ENCODE data around the gene GPD2. TPM values are rescaled to one million over a fixed set of nuclear protein-coding genes. Genes with fewer than 3 reads are reported as not detected.

GPD2 gene
- total RNA-seq, 1 donor from 2014 or later = 41.9 TPM

- DNase-seq (no peak), ATAC-seq (no peak)
- TF ChIP-seq CTCF (IDR thresholded peaks at IDR 0.05) = no peak
- Histone ChIP-seq H3K27me3 (no peaks in the 10 kb centered on the region), H3K9me3 (no peaks in the 10 kb centered on the region), H3K4me1 (no peaks in the 10 kb centered on the region), H3K36me3 (no peaks in the 10 kb centered on the region), H3K27ac (no peak overlapping the region), H3K4me3 (no peak overlapping the region)
- intact Hi-C loops (cut with DNase I) = no loop called here
Measured at GRCh38 chr2:156505696-156506095, 69.5 kb downstream of the GPD2 start.

GRCh38 chr2:156511122-156511521, 74.9 kb downstream of the GPD2 start:
- no peak for DNase-seq
- intact Hi-C loops (cut with DNase I) = no loop called here
- no peaks in the 10 kb centered on the region for H3K4me1 ChIP-seq
- no peak overlapping the region for H3K4me3 ChIP-seq
- no peak overlapping the region for H3K27ac ChIP-seq
- no peak for ATAC-seq
- H3K36me3 ChIP-seq = peaks cover 18% of the 10 kb centered on the region
- H3K9me3 ChIP-seq = no peaks in the 10 kb centered on the region
- TF ChIP-seq CTCF (IDR thresholded peaks at IDR 0.05) = no peak
- no peaks in the 10 kb centered on the region for H3K27me3 ChIP-seq

- no peak overlapping the region for H3K27ac ChIP-seq
- no peaks in the 10 kb centered on the region for H3K4me1 ChIP-seq
- no peaks in the 10 kb centered on the region for H3K9me3 ChIP-seq
- no peak for TF ChIP-seq CTCF (IDR thresholded peaks at IDR 0.05)
- DNase-seq (no peak), ATAC-seq (no peak)
- no peak overlapping the region for H3K4me3 ChIP-seq
- H3K27me3 ChIP-seq = no peaks in the 10 kb centered on the region
- intact Hi-C loops (cut with DNase I) = no loop called here
- H3K36me3 ChIP-seq = peaks cover 18% of the 10 kb centered on the region
Measured at GRCh38 chr2:156511803-156512202, 75.6 kb downstream of the GPD2 start.

- intact Hi-C loops (cut with DNase I) = no loop called here
- no peaks in the 10 kb centered on the region for H3K27me3 ChIP-seq
- DNase-seq = no peak
- TF ChIP-seq CTCF (IDR thresholded peaks at IDR 0.05) = no peak
- H3K9me3 ChIP-seq = no peaks in the 10 kb centered on the region
- H3K36me3 ChIP-seq = peaks cover 18% of the 10 kb centered on the region
- no peak for ATAC-seq
- no peaks in the 10 kb centered on the region for H3K4me1 ChIP-seq
- no peak overlapping the region for H3K27ac ChIP-seq
- no peak overlapping the region for H3K4me3 ChIP-seq
Measured at GRCh38 chr2:156512451-156512850, 76.3 kb downstream of the GPD2 start.

- Histone ChIP-seq H3K27me3 (no peaks in the 10 kb centered on the region), H3K4me1 (no peaks in the 10 kb centered on the region), H3K36me3 (peaks cover 18% of the 10 kb centered on the region), H3K4me3 (no peak overlapping the region), H3K9me3 (no peaks in the 10 kb centered on the region), H3K27ac (no peak overlapping the region)
- intact Hi-C loops (cut with DNase I) = no loop called here
- ATAC-seq = peak; percentile 70
- DNase-seq = no peak
- TF ChIP-seq CTCF (IDR thresholded peaks at IDR 0.05) = no peak
Measured at GRCh38 chr2:156513219-156513618, 77.0 kb downstream of the GPD2 start.

GRCh38 chr2:156517419-156517818, 81.2 kb downstream of the GPD2 start:
- Histone ChIP-seq H3K9me3 (no peaks in the 10 kb centered on the region), H3K27me3 (no peaks in the 10 kb centered on the region), H3K4me3 (no peak overlapping the region), H3K27ac (no peak overlapping the region), H3K4me1 (no peaks in the 10 kb centered on the region), H3K36me3 (peaks cover 11% of the 10 kb centered on the region)
- peak; percentile 58 for ATAC-seq
- DNase-seq = no peak
- intact Hi-C loops (cut with DNase I) = no loop called here
- TF ChIP-seq CTCF (IDR thresholded peaks at IDR 0.05) = no peak

Measured in upper lobe of right lung (tissue), 1 donor.